COLO668 (cell line): ENCODE results near the gene MON1B.
"Not testable (repeated sequence)": the region's sequence is repeated elsewhere in the genome, so short reads cannot be mapped to it uniquely, and the experiment has no call there.

Source experiments
- DNase-seq: peaks from one replicate; lab custom pipeline; 2025; ENCODE audit not compliant: unreplicated experiment; lab: John Stamatoyannopoulos, UW

The MON1B gene

DNA sequence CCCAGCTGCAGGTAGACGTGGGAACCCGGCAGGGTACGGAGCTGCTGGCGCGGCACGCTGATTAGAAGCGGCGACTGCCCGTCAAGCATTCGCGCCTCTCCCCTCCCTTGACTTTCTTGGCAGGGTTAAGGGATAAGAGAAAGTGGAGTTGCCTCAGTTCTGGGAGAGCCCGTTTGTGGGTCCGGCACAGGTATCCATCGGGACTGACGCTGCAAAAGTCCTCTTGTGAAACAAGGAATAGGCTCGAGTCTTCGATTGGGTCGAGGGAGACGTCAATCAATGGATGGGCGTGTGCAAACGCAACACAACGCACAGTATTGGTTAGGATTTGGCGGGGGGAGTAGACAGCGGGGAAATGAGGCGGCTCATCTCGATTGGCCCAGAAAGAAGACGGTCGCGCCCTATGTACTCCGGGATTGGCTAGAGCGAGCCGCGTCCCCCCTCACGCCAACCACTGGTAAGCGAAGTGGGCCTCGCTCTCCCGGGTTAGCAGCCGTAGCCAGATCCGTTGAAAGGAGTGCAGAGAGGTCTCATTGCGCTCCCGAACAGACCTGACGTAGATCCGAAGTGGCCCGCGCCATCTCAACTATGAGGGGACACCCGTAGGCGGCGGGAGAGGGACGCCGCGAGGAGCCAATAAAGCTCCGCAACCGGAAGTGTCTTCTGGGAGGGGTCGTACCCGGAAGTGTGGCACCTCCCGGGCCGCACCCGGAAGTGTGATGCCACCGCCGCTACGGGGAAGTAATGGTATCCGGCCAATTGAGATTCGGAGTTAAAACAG is at the start of gene MON1B:
Gene MON1B, plus strand, starts transcription at position 713 of the 781 bp plus-strand sequence. CDS start 296 bp downstream, outside the sequence.
- DNase-seq: peak; percentile 95

DNA sequence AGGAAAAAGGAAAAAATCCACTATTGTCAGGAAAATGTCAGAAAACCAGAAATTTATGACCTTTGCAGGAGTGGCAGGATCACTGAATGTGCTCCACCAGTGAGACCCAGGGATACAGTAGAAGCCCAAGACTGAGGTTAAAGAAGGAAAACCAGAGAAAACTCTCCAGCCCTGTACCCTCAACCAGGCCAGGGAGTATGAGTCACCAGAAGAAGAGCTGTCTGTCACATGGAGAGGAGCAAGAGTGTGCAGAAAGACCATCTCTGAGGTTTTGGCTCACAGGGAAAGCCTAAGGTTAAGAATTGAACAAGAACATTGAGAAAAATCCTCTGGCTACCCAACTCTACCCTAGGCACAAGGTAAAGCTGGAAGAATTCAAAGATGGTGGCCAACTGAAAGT is 47.6 kb upstream of the MON1B start:
- no peak for DNase-seq

DNA sequence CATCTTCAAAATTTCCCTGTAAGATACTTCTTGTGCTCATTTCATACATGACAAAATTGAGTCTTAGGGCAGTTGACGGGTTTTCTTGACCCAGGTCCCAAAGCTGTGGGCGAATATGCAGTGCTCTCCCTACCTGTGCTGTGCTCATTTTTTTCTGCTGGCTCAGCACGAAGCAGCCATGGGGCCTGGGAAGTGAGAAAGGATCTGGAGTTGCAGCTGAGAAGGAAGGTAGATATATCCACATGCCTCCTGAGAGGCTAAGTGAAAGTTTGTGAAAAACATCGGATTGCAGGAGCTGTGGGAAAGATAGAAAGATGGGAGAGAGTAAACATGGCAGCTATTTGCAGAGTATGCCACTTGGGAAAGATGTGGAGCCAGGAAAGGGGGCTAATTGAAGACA is 42.9 kb upstream of the MON1B start:
- DNase-seq: no peak

DNA sequence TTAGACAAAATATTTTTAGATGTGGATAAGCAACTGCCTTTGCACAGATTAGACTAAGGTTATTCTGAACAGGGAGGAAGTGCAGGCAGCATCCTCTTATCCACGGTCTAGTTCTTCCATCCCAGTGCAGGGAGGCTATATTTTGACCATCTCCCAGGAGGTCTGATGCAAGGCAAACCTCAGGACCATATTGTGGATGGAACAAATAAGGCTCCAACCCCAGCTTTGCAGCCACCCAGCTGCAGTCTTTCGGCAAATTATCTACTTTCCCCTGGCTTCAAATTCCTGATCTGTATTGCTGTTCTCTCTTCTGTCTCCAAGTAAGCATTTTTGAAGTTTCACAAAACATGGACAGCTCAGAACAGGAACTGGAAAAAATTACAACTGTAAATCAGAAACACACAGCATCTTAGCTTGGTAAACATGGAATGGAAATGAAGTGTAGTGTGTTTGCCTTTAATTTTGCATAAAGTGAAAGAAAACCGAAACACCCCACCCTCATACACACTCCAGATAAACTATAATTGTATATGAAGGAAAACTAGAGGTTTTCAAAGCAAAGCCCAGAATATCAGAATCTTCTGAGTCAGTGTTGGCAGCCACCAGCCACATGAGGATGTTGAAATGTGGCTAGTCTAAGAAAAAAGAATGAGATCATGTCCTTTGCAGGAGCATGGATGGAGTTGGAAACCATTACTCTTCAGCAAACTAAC is 33.5 kb upstream of the MON1B start:
- no peak for DNase-seq

DNA sequence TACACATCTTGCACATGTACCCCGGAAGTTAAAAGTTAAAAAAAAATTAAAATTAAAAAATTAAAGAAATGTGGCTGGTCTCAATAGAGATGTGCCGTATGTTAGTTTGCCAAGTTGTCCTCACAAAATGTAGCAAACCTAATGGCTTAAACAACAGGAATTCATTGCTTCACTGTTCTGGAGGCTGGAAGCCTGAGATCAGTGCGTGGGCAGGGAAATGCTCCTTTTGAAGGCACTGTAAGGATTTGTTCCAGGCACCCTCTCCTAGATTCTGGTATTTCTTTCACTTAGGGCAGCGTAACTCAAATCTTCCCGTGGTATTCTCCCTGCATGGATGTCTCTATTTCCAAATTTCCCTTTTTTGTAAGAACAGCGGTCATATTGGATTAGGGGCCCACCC is 32.7 kb upstream of the MON1B start:
- DNase-seq: no peak

DNA sequence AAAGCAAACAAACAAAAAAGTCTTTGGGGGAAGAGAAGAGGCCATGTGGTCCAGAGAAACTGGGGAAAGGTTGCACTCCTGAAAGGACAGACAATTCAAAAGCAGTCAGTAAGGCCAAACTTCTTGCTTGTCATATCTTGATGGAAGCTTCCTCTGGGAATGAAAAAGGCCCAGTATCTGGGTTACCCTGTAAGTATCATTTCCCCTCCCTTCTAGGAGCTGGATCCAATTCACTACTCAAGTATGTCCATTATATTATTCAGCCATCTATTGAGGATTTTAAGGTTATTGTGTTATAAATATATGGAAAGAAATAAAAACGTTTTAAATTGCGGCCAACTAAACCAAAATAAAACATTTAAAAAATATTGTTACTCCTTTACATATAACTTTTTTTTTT is 26.0 kb upstream of the MON1B start:
- no peak for DNase-seq

DNA sequence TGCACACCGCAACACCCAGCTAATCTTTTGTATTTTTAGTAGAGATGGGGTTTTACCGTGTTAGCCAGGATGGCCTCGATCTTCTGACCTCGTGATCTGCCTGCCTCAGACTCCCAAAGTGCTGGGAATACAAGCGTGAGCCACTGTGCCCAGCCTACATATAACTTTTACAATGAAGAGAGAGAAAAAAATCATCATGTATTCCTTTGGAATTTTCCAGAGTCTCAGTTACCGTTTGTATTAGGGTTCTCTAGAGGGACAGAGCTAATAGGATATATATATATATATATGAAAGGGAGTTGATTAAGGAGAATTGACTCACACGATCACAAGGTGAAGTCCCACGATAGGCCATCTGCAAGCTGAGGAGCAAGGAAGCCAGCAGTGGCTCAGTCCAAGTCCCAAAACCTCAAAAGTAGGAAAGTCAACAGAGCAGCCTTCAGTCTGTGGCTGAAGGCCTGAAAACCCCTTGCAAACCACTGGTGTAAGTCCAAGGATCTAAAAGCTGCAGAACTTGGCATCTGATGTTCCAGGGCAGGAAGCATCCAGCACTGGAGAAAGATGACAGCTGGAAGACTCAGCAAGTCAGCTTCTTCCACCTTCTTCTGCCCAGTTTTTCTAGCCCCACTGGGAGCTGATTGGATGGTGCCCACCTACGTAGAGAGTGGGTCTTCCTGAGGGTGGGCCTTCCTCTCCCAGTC is 25.3 kb upstream of the MON1B start:
- DNase-seq: not testable (repeated sequence)

DNA sequence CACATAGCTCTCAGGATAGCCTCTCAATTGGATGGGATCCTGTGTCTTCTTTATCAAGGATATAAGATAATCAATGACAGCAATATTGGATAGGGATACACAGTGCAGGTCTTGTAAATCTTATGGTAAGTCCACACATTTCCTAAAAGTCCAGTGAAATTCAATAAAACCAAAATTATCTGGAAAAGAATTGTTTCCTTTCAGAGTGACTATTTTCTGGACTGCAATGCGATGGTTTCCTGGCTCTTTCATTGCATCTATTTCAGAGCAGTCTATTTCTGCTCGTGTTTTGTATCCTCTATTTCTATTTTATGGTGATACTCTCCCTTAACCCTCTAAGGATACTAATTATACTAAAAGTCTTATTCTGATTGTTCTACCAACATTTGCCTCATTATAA is 24.3 kb upstream of the MON1B start:
- no peak for DNase-seq

DNA sequence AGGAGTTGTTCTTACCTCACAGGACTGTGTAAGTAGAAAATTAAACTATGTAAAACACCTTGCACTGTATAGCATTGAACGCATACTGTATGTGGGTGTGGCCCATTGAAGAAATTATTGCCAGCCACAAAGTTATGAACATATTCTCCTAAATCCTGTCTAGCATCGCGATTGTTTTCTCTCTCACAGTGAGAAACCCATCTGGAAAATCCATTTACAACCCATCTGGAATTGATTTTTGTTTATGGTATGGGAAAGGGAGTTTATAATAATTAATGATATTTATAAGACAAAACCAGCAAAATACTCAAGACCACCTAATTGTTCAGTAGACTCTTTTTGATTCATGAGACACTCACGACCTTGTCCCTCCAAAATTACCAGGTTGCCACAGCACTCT is 22.1 kb upstream of the MON1B start:
- DNase-seq: no peak

DNA sequence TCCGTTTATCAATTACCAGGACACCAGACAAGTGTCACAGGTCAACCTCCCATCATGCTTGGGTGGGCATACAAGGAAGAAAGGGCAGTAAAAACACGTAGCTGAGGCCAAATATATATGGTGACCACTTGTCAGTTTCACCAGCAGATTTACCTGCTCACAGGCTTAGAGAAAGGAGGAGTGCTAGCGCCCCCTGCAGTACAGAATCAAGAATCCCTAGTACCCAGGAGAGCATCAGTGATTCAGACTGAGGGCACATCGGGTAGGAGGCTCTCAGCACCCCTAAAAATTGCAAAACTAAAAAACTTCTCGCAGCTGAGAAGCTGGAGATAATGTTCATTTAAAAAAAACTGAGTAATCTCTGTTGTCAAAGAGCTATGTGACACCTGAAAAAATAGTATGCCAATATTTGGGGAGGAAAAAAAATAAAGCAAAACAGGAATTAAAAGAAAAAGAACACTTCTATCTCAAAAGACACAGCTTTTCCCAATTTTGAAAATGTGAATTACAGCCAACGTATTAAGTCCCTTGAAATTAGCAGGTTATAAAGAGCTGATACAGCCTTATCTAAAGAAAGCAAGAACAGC is 21.2 kb upstream of the MON1B start:
- DNase-seq: peak; percentile 44

DNA sequence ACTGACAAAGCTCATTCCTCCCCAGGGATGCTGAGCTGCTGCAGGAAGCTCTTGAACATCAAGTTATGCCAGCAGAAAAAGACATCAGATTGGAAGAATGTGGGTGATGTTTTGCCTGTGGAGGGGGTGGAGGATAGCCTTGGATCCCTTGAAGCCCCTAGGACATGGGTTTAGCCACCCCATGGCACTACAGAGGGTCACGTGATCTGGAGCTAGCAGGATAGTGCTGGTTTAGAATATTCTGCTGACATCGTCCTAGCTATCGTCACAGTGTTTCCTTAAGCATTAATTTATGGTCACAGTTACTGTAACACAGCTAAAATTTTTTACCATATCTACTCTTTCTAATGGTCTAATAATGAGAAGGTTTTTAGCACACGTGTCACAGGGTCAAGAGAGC is 20.2 kb upstream of the MON1B start:
- DNase-seq: no peak

DNA sequence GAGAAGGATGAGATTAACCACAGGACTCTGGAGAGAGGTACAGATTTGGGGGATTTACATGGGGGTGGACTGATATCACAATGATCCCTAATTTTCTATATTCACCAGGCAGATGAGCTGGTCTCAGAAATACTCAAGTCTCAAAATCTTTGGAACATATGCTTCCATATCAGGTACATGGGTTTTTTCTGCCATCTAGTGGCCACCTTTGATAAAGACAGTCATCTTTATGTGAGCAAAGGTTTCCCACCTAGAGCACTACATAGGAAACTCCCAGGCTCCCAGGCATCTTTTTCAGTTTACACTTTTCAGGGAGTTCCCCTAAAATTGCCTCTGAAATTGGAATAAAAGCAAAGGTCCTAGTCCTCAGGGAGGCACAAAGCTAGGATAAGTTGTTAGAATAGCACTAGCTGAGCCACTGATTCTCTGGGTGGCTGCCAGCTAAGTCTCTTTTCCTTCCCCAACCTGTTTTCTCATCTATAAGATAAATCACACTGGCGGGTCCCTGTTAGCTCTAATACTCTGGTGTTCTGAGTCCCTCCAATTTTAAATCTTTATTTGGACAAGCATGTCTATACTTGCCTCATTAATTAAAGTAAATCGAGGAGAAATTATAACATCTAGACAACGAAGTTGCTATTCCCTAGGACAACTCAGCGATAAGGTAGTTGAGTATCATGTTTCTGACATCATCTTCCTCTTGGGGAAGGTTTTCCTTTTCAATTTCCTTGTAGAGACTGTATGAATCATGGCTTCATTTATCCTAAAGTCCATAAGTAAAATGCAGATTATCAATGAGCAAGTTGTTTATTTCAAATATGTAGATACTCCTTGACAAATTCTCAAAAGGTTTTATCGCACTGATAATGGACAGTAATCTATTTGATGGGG is 19.0 kb upstream of the MON1B start:
- DNase-seq: peak; percentile 41

DNA sequence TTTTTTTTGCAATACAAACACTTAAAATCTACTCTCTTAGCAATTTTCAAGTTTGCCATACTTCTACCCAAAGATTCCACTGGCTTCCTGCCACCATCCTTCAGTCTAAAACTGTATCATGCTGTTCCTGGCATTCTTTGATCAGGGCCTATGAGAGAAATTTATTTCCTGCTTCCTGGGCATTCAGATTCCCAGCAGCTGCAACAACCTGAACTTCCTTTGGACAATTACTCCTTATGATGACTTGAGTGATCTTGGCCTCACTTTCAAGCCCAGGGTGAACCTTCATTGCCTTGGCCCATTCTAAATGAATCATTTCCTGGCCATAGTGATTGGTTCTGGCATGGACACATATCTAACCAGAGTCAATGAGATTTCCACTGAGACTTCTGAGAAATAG is 18.0 kb upstream of the MON1B start:
- DNase-seq: no peak

DNA sequence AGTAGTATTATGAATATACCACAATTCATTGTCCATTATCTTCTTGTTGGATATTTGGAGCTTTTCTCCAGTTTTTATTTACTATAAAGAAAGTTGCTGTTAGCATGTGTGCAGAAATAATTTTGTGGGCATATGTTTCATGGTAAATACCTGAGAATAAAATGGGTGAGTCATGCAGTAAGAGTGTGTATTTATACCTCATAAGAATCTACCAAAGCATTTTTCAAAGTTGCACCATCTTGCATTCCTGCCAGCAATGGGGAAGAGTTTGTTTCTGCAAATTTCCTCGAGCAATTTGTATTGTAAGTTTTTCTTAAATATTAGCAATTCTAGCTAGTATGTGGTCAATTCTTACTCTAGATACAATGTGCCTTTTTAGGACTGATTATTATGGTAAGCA is 7.9 kb upstream of the MON1B start:
- no peak for DNase-seq

DNA sequence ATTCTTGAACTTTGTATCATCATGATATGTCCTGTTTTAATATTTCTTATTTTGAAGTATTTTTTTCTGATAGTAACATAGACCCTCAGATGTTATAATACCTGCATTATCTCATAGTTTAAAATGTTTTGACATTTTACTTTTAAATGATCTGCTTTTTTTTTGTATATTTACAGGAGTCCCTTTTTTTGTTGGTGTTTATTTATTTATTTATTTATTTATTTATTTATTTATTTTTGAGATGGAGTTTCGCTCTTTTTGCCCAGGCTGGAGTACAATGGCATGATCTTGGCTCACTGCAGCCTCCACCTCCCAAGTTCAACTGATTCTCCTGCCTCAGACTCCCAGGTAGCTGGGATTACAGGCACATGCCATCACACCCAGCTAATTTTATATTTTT is 4.7 kb upstream of the MON1B start:
- not testable (repeated sequence) for DNase-seq

DNA sequence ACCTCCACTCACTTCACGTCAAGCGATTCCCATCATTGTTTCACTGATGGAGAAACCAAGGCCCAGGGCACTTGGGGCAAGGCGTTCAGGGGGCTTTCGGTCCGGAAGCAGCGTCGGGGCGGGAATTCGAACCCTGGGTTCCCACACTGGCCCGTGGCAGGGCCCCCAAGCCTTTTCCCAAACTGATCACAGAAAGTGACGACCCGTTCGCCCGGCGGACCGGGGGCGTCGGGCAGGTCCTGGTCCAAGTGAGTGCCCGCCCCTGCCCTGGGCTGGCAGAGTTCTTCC is 856 bp upstream of the MON1B start:
- no peak for DNase-seq

DNA sequence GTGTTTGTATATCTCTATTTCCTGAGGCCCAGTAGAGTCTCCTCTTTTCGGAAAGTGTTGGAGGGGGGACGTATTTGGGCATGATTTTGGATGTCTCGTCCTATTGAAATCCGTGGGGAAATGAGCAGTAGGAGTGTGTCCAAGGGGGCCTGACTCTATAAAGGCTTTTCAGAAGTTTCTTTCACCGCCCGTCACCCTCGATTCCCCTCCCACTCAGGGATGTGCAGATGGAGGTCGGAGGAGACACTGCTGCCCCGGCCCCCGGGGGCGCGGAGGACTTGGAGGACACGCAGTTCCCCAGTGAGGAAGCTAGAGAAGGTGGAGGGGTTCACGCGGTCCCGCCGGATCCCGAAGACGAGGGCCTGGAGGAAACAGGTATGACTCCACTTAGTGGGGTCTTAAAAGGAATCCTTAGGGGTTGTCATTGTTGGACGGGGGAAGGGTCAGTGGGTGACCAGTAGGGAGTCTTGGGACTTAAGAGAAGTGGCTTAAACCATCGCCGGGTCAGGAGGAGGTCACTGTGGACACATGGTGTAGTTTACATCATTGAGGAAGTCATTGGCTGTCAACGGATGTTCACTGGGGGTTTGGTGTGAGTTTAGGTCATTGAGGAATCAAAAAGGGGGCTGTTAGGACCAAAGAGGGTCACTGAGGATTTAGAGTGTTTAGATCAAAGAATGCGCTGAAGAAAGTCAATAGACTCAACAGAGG is 424 bp downstream of the MON1B start:
- DNase-seq: peak; percentile 24

DNA sequence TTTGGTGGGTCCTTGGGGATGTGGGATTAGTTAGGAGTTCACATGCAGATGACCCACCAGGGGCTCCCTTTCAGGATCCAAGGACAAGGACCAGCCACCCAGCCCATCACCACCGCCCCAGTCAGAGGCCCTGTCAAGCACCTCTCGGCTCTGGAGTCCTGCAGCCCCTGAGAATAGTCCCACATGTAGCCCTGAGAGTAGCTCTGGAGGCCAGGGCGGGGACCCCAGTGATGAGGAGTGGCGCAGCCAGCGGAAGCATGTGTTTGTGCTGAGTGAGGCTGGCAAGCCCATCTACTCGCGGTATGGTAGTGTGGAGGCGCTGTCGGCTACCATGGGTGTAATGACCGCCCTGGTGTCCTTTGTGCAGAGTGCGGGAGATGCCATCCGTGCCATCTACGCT is 2.4 kb downstream of the MON1B start:
- no peak for DNase-seq

DNA sequence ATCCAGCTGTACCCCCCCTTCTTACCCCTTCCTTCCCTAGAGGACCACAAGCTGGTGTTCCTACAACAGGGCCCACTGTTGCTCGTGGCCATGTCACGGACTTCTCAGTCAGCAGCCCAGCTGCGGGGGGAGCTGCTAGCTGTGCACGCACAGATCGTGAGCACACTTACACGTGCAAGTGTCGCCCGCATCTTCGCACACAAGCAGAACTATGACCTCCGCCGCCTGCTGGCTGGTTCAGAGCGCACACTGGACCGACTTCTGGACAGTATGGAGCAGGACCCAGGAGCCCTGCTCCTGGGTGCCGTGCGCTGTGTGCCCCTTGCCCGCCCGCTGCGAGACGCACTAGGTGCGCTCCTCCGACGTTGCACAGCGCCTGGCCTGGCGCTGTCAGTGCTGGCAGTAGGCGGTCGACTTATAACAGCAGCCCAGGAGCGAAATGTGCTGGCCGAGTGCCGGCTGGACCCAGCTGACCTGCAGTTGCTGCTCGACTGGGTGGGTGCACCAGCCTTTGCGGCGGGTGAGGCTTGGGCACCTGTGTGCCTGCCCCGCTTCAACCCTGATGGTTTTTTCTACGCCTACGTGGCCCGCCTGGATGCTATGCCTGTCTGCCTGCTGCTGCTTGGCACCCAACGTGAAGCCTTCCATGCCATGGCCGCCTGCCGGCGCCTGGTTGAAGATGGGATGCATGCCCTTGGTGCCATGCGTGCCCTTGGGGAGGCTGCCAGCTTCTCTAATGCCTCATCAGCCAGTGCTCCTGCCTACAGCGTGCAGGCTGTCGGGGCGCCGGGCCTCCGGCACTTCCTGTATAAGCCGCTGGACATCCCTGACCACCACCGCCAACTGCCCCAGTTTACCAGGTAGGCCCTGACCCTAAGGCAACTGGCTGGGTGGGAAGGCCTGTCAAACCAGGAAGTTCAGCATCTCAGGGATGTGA is 3.6 kb downstream of the MON1B start:
- no peak for DNase-seq
